ENCODE measurements around the gene CHFR.

- TF ChIP-seq POLR2A (IDR thresholded peaks at IDR 0.05; ENCODE audit: low read depth, low read length) (no peak), POLR2AphosphoS5 (IDR thresholded peaks at IDR 0.05; ENCODE audit: low read depth, low read length) (no peak)
Observed at GRCh38 chr12:132841151-132841550, 46.3 kb downstream of the CHFR start.

Data from GM12891 (cell line).